ENCODE results near the gene SPATA33. TPM values are rescaled to one million over a fixed set of nuclear protein-coding genes. Genes with fewer than 3 reads are reported as not detected.

SPATA33 gene
- total RNA-seq, 2 donors from 2014 or later: 8.3 to 10.1 TPM

- Mint-ChIP-seq H3K36me3 (ENCODE audit: low read depth) (no peaks in the 10 kb centered on the region), H3K4me1 (peaks cover 11% of the 10 kb centered on the region), H3K4me3 (no peak overlapping the region), H3K27ac (no peak overlapping the region), H3K27me3 (no peaks in the 10 kb centered on the region)
- H3K9me3 ChIP-seq (ENCODE audit: control insufficient read depth, low read length, poor library complexity, severe bottlenecking): no peaks in the 10 kb centered on the region
- ATAC-seq: no peak
- DNase-seq: no peak
Measured at GRCh38 chr16:89638455-89638854, 19.2 kb upstream of the SPATA33 start.

DNA sequence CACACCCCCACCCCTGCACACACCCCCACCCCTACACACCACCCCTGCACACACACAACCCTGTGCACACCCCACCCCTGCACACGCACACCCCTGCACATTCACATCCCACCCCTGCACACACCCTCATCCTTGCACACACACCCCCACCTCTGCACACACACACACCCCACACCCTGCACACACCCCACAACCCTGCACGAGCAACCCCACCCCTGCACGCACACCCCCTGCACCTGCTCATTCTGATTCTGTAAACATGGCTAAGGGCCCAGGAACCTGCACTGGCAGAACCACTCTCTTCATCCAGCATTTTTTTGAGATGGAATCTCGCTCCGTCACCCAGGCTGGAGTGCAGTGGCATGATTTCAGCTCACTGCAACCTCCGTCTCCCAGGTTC lies 18.3 kb upstream of the SPATA33 start:
- no peak for ATAC-seq
- H3K27me3 Mint-ChIP-seq: no peaks in the 10 kb centered on the region
- no peaks in the 10 kb centered on the region for H3K9me3 ChIP-seq (ENCODE audit: control insufficient read depth, low read length, poor library complexity, severe bottlenecking)
- H3K4me3 Mint-ChIP-seq: no peak overlapping the region
- DNase-seq: no peak
- peaks cover 11% of the 10 kb centered on the region for H3K4me1 Mint-ChIP-seq
- no peaks in the 10 kb centered on the region for H3K36me3 Mint-ChIP-seq (ENCODE audit: low read depth)
- no peak overlapping the region for H3K27ac Mint-ChIP-seq

- no peaks in the 10 kb centered on the region for H3K36me3 Mint-ChIP-seq (ENCODE audit: low read depth)
- DNase-seq (no peak), ATAC-seq (no peak)
- no peaks in the 10 kb centered on the region for H3K9me3 ChIP-seq (ENCODE audit: control insufficient read depth, low read length, poor library complexity, severe bottlenecking)
- H3K4me1 Mint-ChIP-seq: peaks cover 11% of the 10 kb centered on the region
- no peaks in the 10 kb centered on the region for H3K27me3 Mint-ChIP-seq
- no peak overlapping the region for H3K4me3 Mint-ChIP-seq
- H3K27ac Mint-ChIP-seq: peak overlapping the region; percentile 39
Measured at GRCh38 chr16:89641458-89642119, 16.0 kb upstream of the SPATA33 start.

- ATAC-seq: no peak
- Mint-ChIP-seq H3K36me3 (ENCODE audit: low read depth) (no peaks in the 10 kb centered on the region), H3K4me3 (no peak overlapping the region)
Measured at GRCh38 chr16:89642574-89642973, 15.1 kb upstream of the SPATA33 start.

GRCh38 chr16:89643769-89644300 lies 13.8 kb upstream of the SPATA33 start:
- Mint-ChIP-seq H3K27me3 (no peaks in the 10 kb centered on the region), H3K27ac (peak overlapping the region; percentile 63), H3K4me3 (no peak overlapping the region), H3K36me3 (ENCODE audit: low read depth) (no peaks in the 10 kb centered on the region), H3K4me1 (peaks cover 11% of the 10 kb centered on the region)
- DNase-seq (no peak), ATAC-seq (no peak)
- no peaks in the 10 kb centered on the region for H3K9me3 ChIP-seq (ENCODE audit: control insufficient read depth, low read length, poor library complexity, severe bottlenecking)

More at GRCh38 chr16:89642574-89642973, 15.1 kb upstream of the SPATA33 start:
- no peaks in the 10 kb centered on the region for H3K9me3 ChIP-seq (ENCODE audit: control insufficient read depth, low read length, poor library complexity, severe bottlenecking)
- Mint-ChIP-seq H3K27ac (no peak overlapping the region), H3K4me1 (peaks cover 11% of the 10 kb centered on the region), H3K27me3 (no peaks in the 10 kb centered on the region)
- no peak for DNase-seq

DNA sequence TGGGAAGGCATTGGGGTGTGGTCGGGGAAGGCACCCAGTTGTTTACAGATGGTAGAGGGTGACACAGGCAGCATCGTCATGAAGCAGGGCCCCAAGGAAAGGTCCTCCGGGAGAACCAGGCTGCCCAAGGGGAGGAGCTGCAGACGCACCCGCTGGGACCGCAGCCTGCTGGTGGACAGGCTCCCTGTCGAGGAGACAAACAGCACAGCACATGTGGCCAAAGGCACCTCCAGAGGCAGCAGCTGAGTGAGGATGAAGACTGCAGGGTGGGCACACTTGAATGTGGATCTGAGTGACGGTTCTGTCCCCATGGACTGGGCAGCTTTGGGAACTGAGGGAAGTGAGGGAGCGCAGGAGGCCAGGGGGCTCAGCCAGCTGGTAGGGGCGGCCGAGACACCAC lies 12.5 kb upstream of the SPATA33 start:
- no peak overlapping the region for H3K4me3 Mint-ChIP-seq
- H3K27me3 Mint-ChIP-seq: no peaks in the 10 kb centered on the region
- DNase-seq: no peak
- no peaks in the 10 kb centered on the region for H3K36me3 Mint-ChIP-seq (ENCODE audit: low read depth)
- no peak for ATAC-seq
- no peaks in the 10 kb centered on the region for H3K9me3 ChIP-seq (ENCODE audit: control insufficient read depth, low read length, poor library complexity, severe bottlenecking)
- peak overlapping the region; percentile 81 for H3K27ac Mint-ChIP-seq
- H3K4me1 Mint-ChIP-seq: peaks cover 11% of the 10 kb centered on the region

GRCh38 chr16:89646270-89646669 lies 11.4 kb upstream of the SPATA33 start:
- ATAC-seq (peak; percentile 12), DNase-seq (no peak)
- peaks cover 2% of the 10 kb centered on the region for H3K4me1 Mint-ChIP-seq
- peak overlapping the region; percentile 81 for H3K27ac Mint-ChIP-seq
- H3K27me3 Mint-ChIP-seq: no peaks in the 10 kb centered on the region
- no peaks in the 10 kb centered on the region for H3K36me3 Mint-ChIP-seq (ENCODE audit: low read depth)
- no peaks in the 10 kb centered on the region for H3K9me3 ChIP-seq (ENCODE audit: control insufficient read depth, low read length, poor library complexity, severe bottlenecking)
- H3K4me3 Mint-ChIP-seq: no peak overlapping the region

GRCh38 chr16:89646906-89647305 lies 10.7 kb upstream of the SPATA33 start:
- no peak overlapping the region for H3K4me3 Mint-ChIP-seq
- no peak for ATAC-seq
- no peaks in the 10 kb centered on the region for H3K9me3 ChIP-seq (ENCODE audit: control insufficient read depth, low read length, poor library complexity, severe bottlenecking)
- H3K27me3 Mint-ChIP-seq: no peaks in the 10 kb centered on the region
- no peak overlapping the region for H3K27ac Mint-ChIP-seq
- H3K4me1 Mint-ChIP-seq: peaks cover 2% of the 10 kb centered on the region
- H3K36me3 Mint-ChIP-seq (ENCODE audit: low read depth): no peaks in the 10 kb centered on the region
- DNase-seq: no peak

- no peaks in the 10 kb centered on the region for H3K9me3 ChIP-seq (ENCODE audit: control insufficient read depth, low read length, poor library complexity, severe bottlenecking)
- Mint-ChIP-seq H3K4me1 (peaks cover 10% of the 10 kb centered on the region), H3K4me3 (no peak overlapping the region), H3K36me3 (ENCODE audit: low read depth) (no peaks in the 10 kb centered on the region), H3K27me3 (no peaks in the 10 kb centered on the region), H3K27ac (no peak overlapping the region)
- ATAC-seq: no peak
- no peak for DNase-seq
Measured at GRCh38 chr16:89651584-89651983, 6.1 kb upstream of the SPATA33 start.

- Mint-ChIP-seq H3K4me1 (peaks cover 17% of the 10 kb centered on the region), H3K4me3 (peak overlapping the region; percentile 25), H3K27me3 (no peaks in the 10 kb centered on the region), H3K36me3 (ENCODE audit: low read depth) (no peaks in the 10 kb centered on the region), H3K27ac (peak overlapping the region; percentile 78)
- DNase-seq: no peak
- no peaks in the 10 kb centered on the region for H3K9me3 ChIP-seq (ENCODE audit: control insufficient read depth, low read length, poor library complexity, severe bottlenecking)
- ATAC-seq: no peak
Measured at GRCh38 chr16:89653656-89654295, 3.9 kb upstream of the SPATA33 start.

- Mint-ChIP-seq H3K27ac (peak overlapping the region; percentile 78), H3K27me3 (no peaks in the 10 kb centered on the region), H3K36me3 (ENCODE audit: low read depth) (no peaks in the 10 kb centered on the region), H3K4me1 (peaks cover 19% of the 10 kb centered on the region), H3K4me3 (peak overlapping the region; percentile 91)
- ATAC-seq: no peak
- no peaks in the 10 kb centered on the region for H3K9me3 ChIP-seq (ENCODE audit: control insufficient read depth, low read length, poor library complexity, severe bottlenecking)
- no peak for DNase-seq
Measured at GRCh38 chr16:89655062-89655643, 2.5 kb upstream of the SPATA33 start.

GRCh38 chr16:89656435-89657121 lies 1.1 kb upstream of the SPATA33 start:
- H3K36me3 Mint-ChIP-seq (ENCODE audit: low read depth): no peaks in the 10 kb centered on the region
- peak overlapping the region; percentile 91 for H3K4me3 Mint-ChIP-seq
- no peak for ATAC-seq
- H3K9me3 ChIP-seq (ENCODE audit: control insufficient read depth, low read length, poor library complexity, severe bottlenecking): no peaks in the 10 kb centered on the region
- no peaks in the 10 kb centered on the region for H3K27me3 Mint-ChIP-seq
- no peak for DNase-seq
- H3K4me1 Mint-ChIP-seq: peaks cover 24% of the 10 kb centered on the region
- H3K27ac Mint-ChIP-seq: peak overlapping the region; percentile 69

- peaks cover 24% of the 10 kb centered on the region for H3K4me1 Mint-ChIP-seq
- H3K27me3 Mint-ChIP-seq: no peaks in the 10 kb centered on the region
- peak overlapping the region; percentile 91 for H3K4me3 Mint-ChIP-seq
- no peaks in the 10 kb centered on the region for H3K36me3 Mint-ChIP-seq (ENCODE audit: low read depth)
- no peaks in the 10 kb centered on the region for H3K9me3 ChIP-seq (ENCODE audit: control insufficient read depth, low read length, poor library complexity, severe bottlenecking)
- H3K27ac Mint-ChIP-seq: peak overlapping the region; percentile 69
- DNase-seq: no peak
- ATAC-seq: no peak
Measured at GRCh38 chr16:89658221-89658879, 714 bp downstream of the SPATA33 start.
